Neutrophil (primary cell): ENCODE data around the gene PRCC.

Experiments used
- H3K27ac ChIP-seq: fragments of 200-600 bp; sonication (generic); 2 replicates; pipeline ENCODE4 v1.5.1; 2016; ENCODE audit warnings: mild to moderate bottlenecking, moderate library complexity
- H3K27me3 ChIP-seq: fragments of 200-600 bp; sonication (generic); 2 replicates; pipeline ENCODE4 v1.6.0; 2016; ENCODE audit warnings: mild to moderate bottlenecking
- H3K36me3 ChIP-seq: fragments of 200-600 bp; sonication (generic); 2 replicates; pipeline ENCODE4 v1.5.1; 2017
- H3K4me1 ChIP-seq, 2 experiments: fragments of 200-600 bp in 1 of 2; sonication (generic) in 1 of 2; 1 replicate in 1 of 2; 2 replicates in 1 of 2; pipeline versions ENCODE4 v1.5.1 to v1.6.1; 2013 to 2016; ENCODE audit warnings: low read depth in 1 of 2, low read length in 1 of 2, mild to moderate bottlenecking in 1 of 2, moderate library complexity in 1 of 2; ENCODE audit not compliant: control insufficient read depth in 1 of 2, insufficient read depth in 1 of 2
- H3K4me3 ChIP-seq, 2 experiments: fragments of 200-600 bp in 1 of 2; sonication (generic) in 1 of 2; 1 replicate in 1 of 2; 2 replicates in 1 of 2; pipeline ENCODE4 v1.5.1; 2013 to 2016; ENCODE audit warnings: low read depth in 1 of 2, low read length in 1 of 2, mild to moderate bottlenecking in 1 of 2, moderate library complexity in 1 of 2
- H3K9me3 ChIP-seq: fragments of 200-600 bp; sonication (generic); 2 replicates; pipeline ENCODE4 v1.5.1; 2016
- CTCF ChIP-seq: fragments of 200-600 bp; sonication (generic); IDR thresholded peaks from 2 replicates; pipeline ENCODE4 v1.5.1; 2016; ENCODE audit warnings: antibody characterized with exemption

PRCC gene

GRCh38 chr1:156746406-156746727, 21.0 kb upstream of the PRCC start:
- no peaks in the 10 kb centered on the region for H3K27me3 ChIP-seq
- no peak for TF ChIP-seq CTCF
- peak overlapping the region; percentile 90 for H3K27ac ChIP-seq
- peaks cover 76 to 77% of the 10 kb centered on the region in 2 experiments for H3K4me1 ChIP-seq
- H3K4me3 ChIP-seq, result peak overlapping the region; percentile 44 to 55
- H3K36me3 ChIP-seq, result peaks cover 20% of the 10 kb centered on the region
- no peaks in the 10 kb centered on the region for H3K9me3 ChIP-seq

- Histone ChIP-seq H3K27me3 (no peaks in the 10 kb centered on the region), H3K4me3 (peak overlapping the region; percentile 44 to 91), H3K36me3 (peaks cover 20% of the 10 kb centered on the region), H3K4me1 (peaks cover 72 to 74% of the 10 kb centered on the region in 2 experiments), H3K27ac (peak overlapping the region; percentile 90), H3K9me3 (no peaks in the 10 kb centered on the region)
- TF ChIP-seq CTCF, result no peak
Observed at GRCh38 chr1:156746728-156747631, 20.4 kb upstream of the PRCC start.

- peak overlapping the region; percentile 90 for H3K27ac ChIP-seq
- H3K36me3 ChIP-seq, result peaks cover 15% of the 10 kb centered on the region
- H3K4me1 ChIP-seq, result peaks cover 82 to 83% of the 10 kb centered on the region in 2 experiments
- H3K4me3 ChIP-seq, result peak overlapping the region; percentile 83 to 91
- no peaks in the 10 kb centered on the region for H3K27me3 ChIP-seq
- no peak for TF ChIP-seq CTCF
- no peaks in the 10 kb centered on the region for H3K9me3 ChIP-seq
Observed at GRCh38 chr1:156747742-156748669, 19.3 kb upstream of the PRCC start.

GRCh38 chr1:156748670-156749418, 18.5 kb upstream of the PRCC start:
- Histone ChIP-seq H3K4me3 (peak overlapping the region; percentile 83 to 91), H3K36me3 (peaks cover 7% of the 10 kb centered on the region), H3K9me3 (no peaks in the 10 kb centered on the region), H3K27ac (peak overlapping the region; percentile 90), H3K4me1 (peaks cover 82 to 86% of the 10 kb centered on the region in 2 experiments), H3K27me3 (no peaks in the 10 kb centered on the region)
- no peak for TF ChIP-seq CTCF
